Natural killer cell treated with Interleukin-12 subunit alpha and Interleukin-12 subunit beta and Interleukin-15 and Interleukin-18, amount 100 ng/mL, for 72 hours (primary cell): ENCODE data around the gene ALG3. TPM values are rescaled to one million over a fixed set of nuclear protein-coding genes. Genes with fewer than 3 reads are reported as not detected.
"Not testable (repeated sequence)": the region's sequence is repeated elsewhere in the genome, so short reads cannot be mapped to it uniquely, and the experiment has no call there.

Experiments
- ATAC-seq, 2 donors: fragments of 150-1000 bp; cut with Tn5 transposase in 1 of 2; sonication (Bioruptor Pico), chemical (Tn5 transposase) in 1 of 2; 2 replicates each; pipeline ENCODE4 v1.10.0; 2021
- DNase-seq: peaks from one replicate; pipeline ENCODE4 v3.0.0; 2022; ENCODE audit warnings: low spot score
- H3K27ac Mint-ChIP-seq, 2 donors: 1 replicate in 1 of 2; 2 replicates in 1 of 2; pipeline ENCODE4 v1.8.0; 2022; ENCODE audit warnings: mixed read lengths in 2 of 2, mild to moderate bottlenecking in 1 of 2, moderate library complexity in 1 of 2
- H3K27me3 Mint-ChIP-seq, 2 donors: 1 replicate in 1 of 2; 2 replicates in 1 of 2; pipeline ENCODE4 v1.8.0; 2022; ENCODE audit warnings: mixed read lengths in 2 of 2
- H3K36me3 Mint-ChIP-seq: one replicate; pipeline ENCODE4 v1.8.0; 2022; ENCODE audit warnings: mixed read lengths
- H3K4me1 Mint-ChIP-seq, 2 donors: 1 replicate in 1 of 2; 2 replicates in 1 of 2; pipeline ENCODE4 v1.8.0; 2022; ENCODE audit warnings: low read depth in 2 of 2, mixed read lengths in 2 of 2, mild to moderate bottlenecking in 1 of 2
- H3K4me3 Mint-ChIP-seq: one replicate; pipeline ENCODE4 v1.8.0; 2022; ENCODE audit warnings: mixed read lengths
- H3K9me3 Mint-ChIP-seq: 2 replicates; pipeline ENCODE4 v1.8.0; 2022; ENCODE audit warnings: mixed read lengths
- total RNA-seq, 2 donors: library from RNA; stranded (reverse); gene quantifications; one replicate each; pipeline ENCODE4 v1.2.3, GENCODE V29; 2022

ALG3 gene
- total RNA-seq, 2 donors from 2014 or later, result 52.2 to 80.2 TPM

DNA sequence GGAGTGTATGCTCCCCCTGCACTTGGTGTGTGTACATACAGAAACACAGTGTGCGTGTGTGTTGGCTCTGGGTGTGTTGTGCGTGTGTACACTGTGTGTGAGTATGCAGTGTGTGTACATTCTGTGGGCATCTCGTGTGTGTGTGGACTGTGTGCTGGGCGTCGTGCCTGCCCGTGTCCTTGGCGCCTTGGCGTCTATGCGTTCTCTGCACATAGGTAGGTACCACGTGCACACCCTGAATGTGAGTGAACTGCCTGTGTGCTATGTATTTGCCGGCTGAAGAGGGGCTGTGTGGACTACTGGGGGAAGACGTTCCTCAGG lies 26.6 kb upstream of the ALG3 start:
- Mint-ChIP-seq H3K27me3 (peaks cover 37 to 52% of the 10 kb centered on the region in 2 donors), H3K4me1 (peaks cover 0 to 6% of the 10 kb centered on the region in 2 donors), H3K27ac (no peak overlapping the region), H3K4me3 (no peak overlapping the region), H3K36me3 (no peaks in the 10 kb centered on the region), H3K9me3 (no peaks in the 10 kb centered on the region)
- DNase-seq (no peak), ATAC-seq (no peak)

DNA sequence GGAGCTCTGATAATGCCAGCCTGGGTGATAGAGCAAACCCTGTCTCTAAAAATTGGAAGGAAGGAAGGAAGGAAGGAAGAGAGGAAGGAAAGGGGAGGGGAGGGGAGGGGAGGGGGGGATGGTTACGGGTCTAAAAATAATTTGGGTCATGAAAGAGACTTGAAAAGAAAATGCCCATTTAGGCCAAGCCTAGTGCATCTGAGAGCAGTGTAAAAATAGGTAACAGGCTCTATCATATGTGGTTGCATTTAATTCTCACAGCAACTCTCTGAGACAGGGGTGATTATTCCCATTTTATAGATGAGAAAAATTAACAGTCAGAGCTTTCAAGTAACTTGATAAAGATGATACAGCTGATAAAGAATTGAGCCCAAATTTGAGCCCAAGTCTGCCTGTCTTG lies 23.5 kb upstream of the ALG3 start:
- Mint-ChIP-seq H3K4me1 (peaks cover 0 to 6% of the 10 kb centered on the region in 2 donors), H3K4me3 (no peak overlapping the region), H3K27me3 (peaks cover 27 to 45% of the 10 kb centered on the region in 2 donors), H3K27ac (no peak overlapping the region), H3K9me3 (no peaks in the 10 kb centered on the region), H3K36me3 (no peaks in the 10 kb centered on the region)
- ATAC-seq (no peak), DNase-seq (no peak)

DNA sequence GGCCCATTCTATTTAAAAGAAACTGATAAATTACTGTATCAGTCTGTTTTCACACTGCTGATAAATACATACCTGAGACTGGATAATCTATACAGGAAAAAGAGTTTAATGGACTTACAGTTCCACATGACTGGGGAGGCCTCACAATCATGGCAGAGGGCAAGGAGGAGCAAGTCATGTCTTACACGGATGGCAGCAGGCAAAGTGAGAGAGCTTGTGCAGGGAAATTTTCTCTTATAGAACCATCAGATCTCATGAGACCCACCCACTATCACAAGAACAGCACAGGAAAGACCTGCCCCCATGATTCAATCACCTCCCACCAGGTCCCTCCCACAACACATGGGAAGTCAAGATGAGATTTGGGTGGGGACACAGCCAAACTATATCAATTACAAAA lies 18.5 kb upstream of the ALG3 start:
- not testable (repeated sequence) for H3K4me3 Mint-ChIP-seq, H3K27ac Mint-ChIP-seq, H3K36me3 Mint-ChIP-seq, DNase-seq, ATAC-seq, H3K4me1 Mint-ChIP-seq, H3K9me3 Mint-ChIP-seq
- H3K27me3 Mint-ChIP-seq, result peaks cover 11 to 17% of the 10 kb centered on the region in 2 donors

DNA sequence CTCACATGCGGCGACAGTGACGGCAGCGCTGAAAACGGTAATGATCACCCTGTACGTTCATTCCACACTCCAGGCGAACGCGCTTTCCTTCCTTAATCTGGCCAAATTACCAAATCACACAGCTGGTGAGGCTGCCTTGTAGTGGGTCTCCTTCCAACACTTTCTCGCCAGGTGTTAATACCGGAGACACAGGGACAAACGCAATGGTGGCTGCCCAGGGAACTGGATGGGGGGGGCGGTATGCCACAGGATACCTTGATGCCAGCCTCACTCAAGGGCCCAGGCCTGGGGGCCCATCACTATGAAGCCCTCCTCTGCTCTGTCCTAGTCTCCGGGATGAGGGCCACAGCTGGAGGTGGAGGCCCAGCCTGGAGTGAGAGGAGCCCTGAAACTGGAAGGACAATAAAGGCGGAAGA lies 14.0 kb upstream of the ALG3 start:
- DNase-seq (no peak), ATAC-seq (no peak)
- peaks cover 19 to 23% of the 10 kb centered on the region in 2 donors for H3K4me1 Mint-ChIP-seq
- peaks cover 8 to 17% of the 10 kb centered on the region in 2 donors for H3K27me3 Mint-ChIP-seq
- H3K27ac Mint-ChIP-seq, result no peak overlapping the region
- peak overlapping the region; percentile 90 for H3K4me3 Mint-ChIP-seq
- H3K9me3 Mint-ChIP-seq, result no peaks in the 10 kb centered on the region
- no peaks in the 10 kb centered on the region for H3K36me3 Mint-ChIP-seq

- no peaks in the 10 kb centered on the region for H3K36me3 Mint-ChIP-seq
- ATAC-seq (peak; percentile 25 to 34), DNase-seq (no peak)
- peaks cover 19 to 23% of the 10 kb centered on the region in 2 donors for H3K4me1 Mint-ChIP-seq
- peak overlapping the region; percentile 17 for H3K27ac Mint-ChIP-seq
- H3K9me3 Mint-ChIP-seq, result no peaks in the 10 kb centered on the region
- peak overlapping the region; percentile 90 for H3K4me3 Mint-ChIP-seq
- H3K27me3 Mint-ChIP-seq, result peaks cover 3 to 13% of the 10 kb centered on the region in 2 donors
Measured at GRCh38 chr3:184261854-184262763, 13.3 kb upstream of the ALG3 start.

GRCh38 chr3:184261270-184261853 lies 12.6 kb upstream of the ALG3 start, which contains the start of gene CAMK2N2:
Gene CAMK2N2, minus strand, starts transcription at chr3:184261553. Its CDS starts 268 bp downstream, at chr3:184261285.
- peak; percentile 82 to 89 for ATAC-seq
- Mint-ChIP-seq H3K27me3 (peaks cover 0 to 12% of the 10 kb centered on the region in 2 donors), H3K4me3 (peak within 1 kb of the TSS; percentile 90), H3K9me3 (no peaks in the 10 kb centered on the region), H3K4me1 (peaks cover 19 to 23% of the 10 kb centered on the region in 2 donors), H3K36me3 (no peaks in the 10 kb centered on the region), H3K27ac (peak within 1 kb of the TSS; percentile 47 to 76)
- peak; percentile 84 for DNase-seq

DNA sequence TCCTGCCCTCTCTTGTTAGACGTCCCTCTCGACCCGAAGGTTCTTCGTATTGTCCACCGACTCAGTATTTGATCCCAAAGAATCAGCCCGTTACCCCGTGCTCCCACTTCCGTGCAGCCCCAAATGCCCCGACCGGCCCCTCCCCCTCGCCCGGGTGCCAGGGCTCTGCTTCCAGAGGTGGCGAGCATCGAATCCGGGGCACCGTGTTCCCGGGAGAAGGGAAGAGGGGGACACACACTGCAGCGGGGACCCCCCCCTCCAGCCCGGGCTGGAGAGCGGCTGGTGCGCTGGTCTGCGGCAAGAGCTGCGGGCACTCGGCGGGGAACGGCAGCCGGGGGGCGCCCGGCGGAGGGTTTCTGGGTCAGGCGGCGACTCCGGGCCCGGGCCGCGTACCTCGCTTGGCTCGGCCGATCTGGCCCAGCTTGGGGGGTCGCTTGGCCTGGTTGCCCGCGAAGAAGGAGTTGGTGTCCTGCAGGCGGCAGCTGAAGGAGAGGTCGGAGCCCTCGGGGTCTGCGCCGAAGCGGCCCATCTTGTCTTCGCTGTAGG lies 12.0 kb upstream of the ALG3 start:
- no peaks in the 10 kb centered on the region for H3K36me3 Mint-ChIP-seq
- H3K4me3 Mint-ChIP-seq, result peak overlapping the region; percentile 89
- H3K9me3 Mint-ChIP-seq, result no peaks in the 10 kb centered on the region
- ATAC-seq, result peak in 1 of 2 donors; percentile 1
- peaks cover 19 to 23% of the 10 kb centered on the region in 2 donors for H3K4me1 Mint-ChIP-seq
- DNase-seq, result no peak
- H3K27me3 Mint-ChIP-seq, result peaks cover 0 to 10% of the 10 kb centered on the region in 2 donors
- H3K27ac Mint-ChIP-seq, result peak overlapping the region; percentile 47 to 76

GRCh38 chr3:184259878-184260723 lies 11.3 kb upstream of the ALG3 start:
- ATAC-seq (peak; percentile 54 to 67), DNase-seq (no peak)
- peak overlapping the region; percentile 89 for H3K4me3 Mint-ChIP-seq
- H3K36me3 Mint-ChIP-seq, result no peaks in the 10 kb centered on the region
- H3K4me1 Mint-ChIP-seq, result peaks cover 19 to 26% of the 10 kb centered on the region in 2 donors
- H3K9me3 Mint-ChIP-seq, result no peaks in the 10 kb centered on the region
- H3K27ac Mint-ChIP-seq, result peak overlapping the region; percentile 47 to 76
- peaks cover 0 to 10% of the 10 kb centered on the region in 2 donors for H3K27me3 Mint-ChIP-seq

DNA sequence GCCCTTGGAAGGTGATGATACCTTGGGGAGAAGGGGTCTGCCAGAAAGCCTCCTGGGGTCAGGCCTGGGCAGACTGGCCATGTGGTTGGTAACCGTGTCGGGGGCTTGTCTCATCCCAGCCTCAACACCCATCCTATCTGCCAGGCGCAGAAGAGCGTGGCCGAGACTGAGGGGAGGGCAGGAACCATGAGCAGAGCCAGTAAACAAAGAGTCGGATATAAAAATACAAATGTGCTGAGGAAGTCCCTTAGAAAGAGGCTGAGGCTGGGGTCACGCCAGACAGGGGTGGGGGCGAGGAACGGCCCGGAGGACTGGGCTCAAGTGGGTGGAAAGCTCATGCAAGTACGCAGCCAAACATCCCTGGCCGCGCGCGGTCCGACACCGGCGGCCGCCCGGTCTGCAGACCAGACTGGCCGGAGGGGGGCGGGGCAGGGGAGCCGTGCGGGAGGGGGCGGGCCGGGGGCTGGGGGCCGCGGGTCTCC lies 10.7 kb upstream of the ALG3 start:
- Mint-ChIP-seq H3K4me3 (peak overlapping the region; percentile 57), H3K36me3 (no peaks in the 10 kb centered on the region), H3K27me3 (peaks cover 0 to 10% of the 10 kb centered on the region in 2 donors), H3K4me1 (peaks cover 19 to 26% of the 10 kb centered on the region in 2 donors), H3K9me3 (no peaks in the 10 kb centered on the region), H3K27ac (no peak overlapping the region)
- DNase-seq (no peak), ATAC-seq (no peak)

DNA sequence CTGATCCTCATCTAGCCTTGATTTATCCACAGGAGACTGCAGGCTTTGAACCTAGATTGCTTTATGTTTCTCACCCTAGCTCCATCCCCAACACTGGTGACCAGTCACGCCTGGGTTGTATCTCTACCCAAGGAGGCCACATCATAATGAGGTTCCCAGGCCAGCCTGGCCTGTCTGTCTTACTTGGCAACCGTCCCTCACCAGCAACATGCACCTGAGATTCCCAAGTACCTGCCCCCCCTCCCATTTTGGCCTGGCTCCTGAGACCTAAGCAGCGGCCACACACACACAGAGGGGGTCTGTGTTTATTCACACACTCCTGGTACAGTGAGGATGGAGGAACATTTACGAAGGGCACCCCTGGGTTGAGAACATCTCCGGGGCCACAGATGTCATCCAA lies 10.2 kb upstream of the ALG3 start:
- no peaks in the 10 kb centered on the region for H3K9me3 Mint-ChIP-seq
- no peak for DNase-seq
- H3K36me3 Mint-ChIP-seq, result no peaks in the 10 kb centered on the region
- no peak for ATAC-seq
- peaks cover 19 to 26% of the 10 kb centered on the region in 2 donors for H3K4me1 Mint-ChIP-seq
- H3K27ac Mint-ChIP-seq, result no peak overlapping the region
- peak overlapping the region; percentile 57 for H3K4me3 Mint-ChIP-seq
- peaks cover 0 to 10% of the 10 kb centered on the region in 2 donors for H3K27me3 Mint-ChIP-seq

DNA sequence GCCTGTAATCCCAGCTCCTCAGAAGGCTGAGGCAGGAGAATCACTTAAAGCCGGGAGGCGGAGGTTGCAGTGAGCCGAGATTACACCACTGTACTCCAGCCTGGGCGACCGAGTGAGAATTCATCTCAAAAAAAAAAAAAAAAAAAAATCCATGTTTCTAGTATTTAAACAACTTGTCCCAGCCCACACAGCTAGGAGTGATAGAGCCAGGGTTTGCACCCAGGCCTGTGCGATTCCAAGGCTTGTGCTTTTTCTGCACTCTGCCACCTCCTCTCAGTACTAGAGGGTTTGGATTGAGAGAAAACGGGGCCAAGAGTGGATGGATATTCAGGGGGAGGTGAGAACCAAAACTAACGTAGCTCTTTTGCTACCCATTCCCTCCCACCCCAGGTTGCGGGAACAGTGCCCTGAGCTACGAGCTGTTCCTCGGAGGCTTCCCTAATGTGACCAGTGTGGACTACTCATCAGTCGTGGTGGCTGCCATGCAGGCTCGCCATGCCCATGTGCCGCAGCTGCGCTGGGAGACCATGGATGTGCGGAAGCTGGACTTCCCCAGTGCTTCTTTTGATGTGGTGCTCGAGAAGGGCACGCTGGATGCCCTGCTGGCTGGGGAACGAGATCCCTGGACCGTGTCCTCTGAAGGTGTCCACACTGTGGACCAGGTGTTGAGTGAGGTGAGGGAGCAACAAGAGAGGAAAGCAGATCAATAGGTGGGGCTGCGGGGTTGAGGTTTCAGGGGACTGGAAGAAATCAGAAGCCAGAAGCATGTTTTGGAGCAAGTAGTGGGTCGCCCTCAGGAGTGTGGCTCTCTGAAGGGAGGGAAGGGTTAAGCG lies 8.5 kb upstream of the ALG3 start:
- H3K36me3 Mint-ChIP-seq, result no peaks in the 10 kb centered on the region
- ATAC-seq, result no peak
- peaks cover 0 to 10% of the 10 kb centered on the region in 2 donors for H3K27me3 Mint-ChIP-seq
- H3K27ac Mint-ChIP-seq, result no peak overlapping the region
- H3K4me1 Mint-ChIP-seq, result peaks cover 18 to 21% of the 10 kb centered on the region in 2 donors
- no peak overlapping the region for H3K4me3 Mint-ChIP-seq
- no peak for DNase-seq
- H3K9me3 Mint-ChIP-seq, result no peaks in the 10 kb centered on the region

GRCh38 chr3:184255291-184256039 lies 6.7 kb upstream of the ALG3 start:
- Mint-ChIP-seq H3K4me3 (no peak overlapping the region), H3K27me3 (peaks cover 0 to 8% of the 10 kb centered on the region in 2 donors), H3K27ac (no peak overlapping the region), H3K4me1 (peaks cover 9 to 13% of the 10 kb centered on the region in 2 donors), H3K36me3 (no peaks in the 10 kb centered on the region), H3K9me3 (no peaks in the 10 kb centered on the region)
- ATAC-seq, result no peak
- DNase-seq, result no peak
